HG03097 (cell line): ENCODE results near the gene CEP250.

Experiments used
- ATAC-seq: cut with Tn5 transposase; IDR thresholded peaks from one replicate; pipeline ENCODE4 v1.9.1; 2021; ENCODE audit not compliant: unreplicated experiment, low FRiP score

The CEP250 gene

DNA sequence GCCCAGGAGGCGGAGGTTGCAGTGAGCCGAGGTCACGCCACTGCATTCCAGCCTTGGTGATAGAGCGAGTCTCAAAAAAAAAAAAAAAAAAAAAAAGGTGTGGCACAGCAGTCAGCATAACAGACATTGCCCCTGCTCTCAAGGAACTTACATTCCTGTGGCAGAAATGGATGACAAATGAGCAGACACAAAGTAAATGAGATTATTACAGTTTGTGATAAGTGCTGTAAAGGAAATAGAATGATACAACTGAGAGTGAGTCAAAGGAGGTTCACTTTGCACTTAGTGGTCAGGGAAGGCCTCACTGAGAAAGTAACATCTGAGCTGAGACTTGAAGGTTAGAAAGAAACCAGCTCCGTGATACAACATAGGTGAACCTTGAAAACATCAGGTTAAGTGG is 36.4 kb downstream of the CEP250 start:
- no peak for ATAC-seq

- ATAC-seq: no peak
Observed at GRCh38 chr20:35492352-35492751, 37.0 kb downstream of the CEP250 start.

GRCh38 chr20:35496481-35496880 is 41.1 kb downstream of the CEP250 start:
- no peak for ATAC-seq

- no peak for ATAC-seq
Observed at GRCh38 chr20:35497320-35497719, 41.9 kb downstream of the CEP250 start.

GRCh38 chr20:35497780-35498189 is 42.4 kb downstream of the CEP250 start:
- ATAC-seq: no peak

DNA sequence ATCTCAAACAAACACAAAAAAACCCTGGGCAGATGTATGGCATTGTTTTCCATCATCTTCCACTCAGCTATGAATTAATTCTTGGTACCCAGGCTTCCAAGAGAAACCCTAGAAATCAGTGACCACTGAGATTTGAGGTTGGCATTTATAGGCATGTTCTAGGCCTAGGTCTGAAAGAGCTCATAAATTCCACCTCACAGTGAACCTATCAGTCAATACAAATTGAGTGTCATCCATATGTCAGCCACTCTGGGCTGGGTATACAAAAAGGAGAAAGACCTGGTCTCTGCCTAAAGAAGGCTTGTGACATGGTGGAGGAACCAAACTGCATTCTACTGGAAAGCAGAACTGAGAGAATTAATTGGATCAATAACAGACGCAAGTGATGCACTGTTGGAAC is 43.9 kb downstream of the CEP250 start:
- no peak for ATAC-seq

- no peak for ATAC-seq
Observed at GRCh38 chr20:35502352-35502751, 47.0 kb downstream of the CEP250 start.

DNA sequence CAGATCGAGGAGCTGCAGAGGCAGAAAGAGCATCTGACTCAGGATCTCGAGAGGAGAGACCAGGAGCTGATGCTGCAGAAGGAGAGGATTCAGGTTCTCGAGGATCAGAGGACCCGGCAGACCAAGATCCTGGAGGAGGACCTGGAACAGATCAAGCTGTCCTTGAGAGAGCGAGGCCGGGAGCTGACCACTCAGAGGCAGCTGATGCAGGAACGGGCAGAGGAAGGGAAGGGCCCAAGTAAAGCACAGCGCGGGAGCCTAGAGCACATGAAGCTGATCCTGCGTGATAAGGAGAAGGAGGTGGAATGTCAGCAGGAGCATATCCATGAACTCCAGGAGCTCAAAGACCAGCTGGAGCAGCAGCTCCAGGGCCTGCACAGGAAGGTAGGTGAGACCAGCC is 47.9 kb downstream of the CEP250 start:
- ATAC-seq: no peak

DNA sequence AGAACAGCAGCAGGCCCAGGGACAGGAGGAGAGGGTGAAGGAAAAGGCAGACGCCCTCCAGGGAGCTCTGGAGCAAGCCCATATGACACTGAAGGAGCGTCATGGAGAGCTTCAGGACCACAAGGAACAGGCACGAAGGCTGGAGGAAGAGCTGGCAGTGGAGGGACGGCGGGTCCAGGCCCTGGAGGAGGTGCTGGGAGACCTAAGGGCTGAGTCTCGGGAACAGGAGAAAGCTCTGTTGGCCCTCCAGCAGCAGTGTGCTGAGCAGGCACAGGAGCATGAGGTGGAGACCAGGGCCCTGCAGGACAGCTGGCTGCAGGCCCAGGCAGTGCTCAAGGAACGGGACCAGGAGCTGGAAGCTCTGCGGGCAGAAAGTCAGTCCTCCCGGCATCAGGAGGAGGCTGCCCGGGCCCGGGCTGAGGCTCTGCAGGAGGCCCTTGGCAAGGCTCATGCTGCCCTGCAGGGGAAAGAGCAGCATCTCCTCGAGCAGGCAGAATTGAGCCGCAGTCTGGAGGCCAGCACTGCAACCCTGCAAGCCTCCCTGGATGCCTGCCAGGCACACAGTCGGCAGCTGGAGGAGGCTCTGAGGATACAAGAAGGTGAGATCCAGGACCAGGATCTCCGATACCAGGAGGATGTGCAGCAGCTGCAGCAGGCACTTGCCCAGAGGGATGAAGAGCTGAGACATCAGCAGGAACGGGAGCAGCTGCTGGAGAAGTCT is 48.6 kb downstream of the CEP250 start:
- ATAC-seq: no peak

- no peak for ATAC-seq
Observed at GRCh38 chr20:35504751-35505150, 49.4 kb downstream of the CEP250 start.

DNA sequence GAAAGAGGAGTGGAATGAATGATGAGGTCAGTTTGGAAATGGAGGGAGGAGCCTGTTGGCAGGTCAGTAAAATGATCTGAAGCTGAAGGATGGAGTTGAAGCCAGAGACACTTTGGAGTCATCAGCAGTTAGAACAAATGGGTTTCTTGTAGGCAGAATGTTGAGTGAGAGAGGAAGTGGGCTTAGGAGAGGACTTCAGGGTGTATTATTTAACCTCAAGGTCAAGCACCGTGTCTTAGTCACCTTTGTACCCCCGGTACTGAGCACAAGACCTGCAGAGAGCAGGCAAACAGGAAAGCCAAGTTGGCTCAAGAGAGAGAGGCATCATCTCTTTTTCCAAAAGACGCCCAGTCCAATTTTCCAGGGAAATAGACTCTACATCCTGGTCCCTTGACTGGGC is 50.8 kb downstream of the CEP250 start:
- no peak for ATAC-seq

DNA sequence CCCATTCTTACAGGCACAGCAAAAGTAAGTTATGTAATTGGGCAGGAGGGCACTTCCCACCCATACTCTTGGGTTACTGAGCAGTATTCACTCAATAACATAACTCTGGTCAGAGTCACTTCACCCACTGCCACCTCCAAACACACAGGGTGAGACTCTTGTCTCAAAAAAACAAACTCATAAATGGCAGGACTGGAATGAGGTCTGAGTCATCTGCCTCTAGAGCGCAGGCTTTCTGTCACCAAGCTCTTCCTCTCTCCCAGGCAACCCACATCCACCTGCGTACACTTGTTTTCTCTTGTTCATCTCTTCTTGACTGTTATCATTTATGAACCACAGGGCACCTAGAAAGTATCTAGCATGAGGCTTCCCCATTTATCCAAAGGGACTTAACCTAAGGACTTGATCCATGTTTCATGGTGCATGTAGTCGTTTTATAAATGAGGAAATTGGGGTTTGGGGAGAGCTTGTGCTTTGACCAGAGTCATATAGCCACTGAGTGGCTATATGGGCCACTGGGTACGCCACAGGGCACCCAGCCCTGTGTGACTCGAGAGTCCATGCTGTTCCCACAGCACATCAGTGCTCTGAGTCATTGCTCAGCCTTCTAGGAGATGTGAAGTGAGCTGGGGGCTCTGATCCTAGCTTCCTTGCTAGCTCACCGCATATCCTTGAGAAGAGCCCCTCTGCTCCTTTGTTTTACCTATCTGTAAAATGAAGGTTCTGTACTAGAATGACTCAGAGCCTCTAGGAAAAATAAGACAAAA is 51.7 kb downstream of the CEP250 start:
- ATAC-seq: no peak

DNA sequence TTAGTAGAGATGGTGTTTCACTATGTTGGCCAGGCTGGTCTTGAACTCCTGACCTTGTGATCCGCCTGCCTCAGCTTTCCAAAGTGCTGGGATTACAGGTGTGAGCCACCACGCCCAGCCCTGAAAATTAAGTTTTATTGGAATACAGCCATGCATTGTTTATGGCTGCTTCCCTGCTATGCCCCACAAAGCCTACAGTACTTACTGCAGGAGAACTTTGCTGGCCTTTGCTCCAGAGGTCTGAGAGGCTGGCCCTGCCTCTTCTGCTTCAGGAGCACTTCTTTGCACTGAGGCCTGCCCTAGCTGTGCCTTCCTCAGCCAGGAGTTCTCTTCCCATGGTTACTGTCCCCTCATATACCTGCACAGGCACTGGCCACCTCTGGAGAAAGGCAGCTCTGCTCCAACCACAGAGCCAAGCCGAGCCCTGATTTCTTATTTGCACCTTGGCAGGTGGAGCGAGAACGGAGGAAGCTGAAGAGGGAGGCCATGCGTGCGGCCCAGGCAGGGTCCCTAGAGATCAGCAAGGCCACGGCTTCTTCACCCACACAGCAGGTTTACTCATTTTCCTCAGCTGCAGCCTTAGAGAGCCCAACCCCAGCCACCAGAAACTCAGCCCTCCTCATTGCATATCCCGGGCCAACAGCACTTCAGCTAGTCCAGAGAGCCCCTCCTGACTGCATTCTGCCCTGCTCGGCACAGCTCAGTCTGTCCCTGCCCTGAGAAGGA is 53.3 kb downstream of the CEP250 start:
- no peak for ATAC-seq

DNA sequence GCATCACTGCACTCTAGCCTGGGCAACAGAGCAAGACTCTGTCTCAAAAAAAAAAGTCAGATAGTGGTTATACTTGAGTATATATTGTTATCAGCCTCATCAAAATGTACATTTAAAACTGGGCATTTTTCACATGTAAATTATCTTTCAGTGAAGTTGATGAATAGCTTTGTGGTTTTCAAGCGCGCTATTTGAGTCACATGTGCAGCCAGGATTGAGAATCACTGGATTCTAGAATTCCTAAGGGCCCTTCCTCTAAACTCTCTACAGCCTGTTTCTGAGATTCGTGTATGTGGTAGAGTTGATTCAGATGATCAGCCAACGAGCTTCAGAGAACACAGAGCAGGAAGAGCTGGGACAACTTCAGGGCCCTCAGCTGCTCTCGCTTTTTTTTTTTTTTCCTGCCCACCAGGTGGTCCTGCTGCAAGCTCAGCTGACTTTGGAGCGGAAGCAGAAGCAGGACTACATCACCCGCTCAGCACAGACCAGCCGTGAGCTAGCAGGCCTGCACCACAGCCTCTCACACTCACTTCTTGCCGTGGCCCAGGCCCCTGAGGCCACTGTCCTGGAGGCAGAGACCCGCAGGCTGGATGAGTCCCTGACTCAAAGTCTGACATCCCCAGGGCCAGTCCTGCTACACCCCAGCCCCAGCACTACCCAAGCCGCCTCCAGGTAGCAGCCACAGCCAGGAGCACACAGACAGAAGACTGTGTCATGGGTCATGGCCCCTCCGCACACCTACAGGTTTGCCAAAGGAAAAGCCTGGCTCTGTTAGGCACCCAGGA is 55.7 kb downstream of the CEP250 start:
- no peak for ATAC-seq

GRCh38 chr20:35511814-35512420 is 56.5 kb downstream of the CEP250 start:
- ATAC-seq: no peak

DNA sequence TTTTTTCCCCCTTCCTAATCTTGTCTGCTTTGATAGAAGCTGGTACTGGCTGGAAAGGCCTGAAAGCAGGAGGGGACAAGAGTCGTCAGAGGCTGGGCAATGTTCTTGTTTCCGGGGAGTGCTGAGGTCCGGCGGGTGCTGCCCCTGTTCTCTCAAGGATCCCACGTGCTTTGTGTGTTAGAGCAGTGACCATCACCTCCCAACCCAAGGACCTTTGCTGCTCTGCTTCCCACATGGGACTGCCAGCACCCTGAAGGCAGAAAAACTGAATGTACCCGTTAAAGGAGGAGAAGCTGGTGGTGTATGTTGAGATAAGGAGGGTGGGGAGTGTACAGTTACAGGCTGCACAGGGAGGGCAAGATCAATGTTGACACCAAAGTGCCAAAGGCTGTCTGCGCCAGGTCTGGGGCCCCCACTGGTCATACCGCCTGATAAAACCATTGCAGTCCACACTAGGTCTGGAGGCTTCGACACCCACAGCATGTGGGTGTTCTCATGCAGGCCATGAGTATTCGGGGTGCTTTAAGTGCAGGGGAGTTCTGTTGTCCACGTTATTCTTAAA is 59.1 kb downstream of the CEP250 start:
- ATAC-seq: no peak

GRCh38 chr20:35515341-35515740 is 59.9 kb downstream of the CEP250 start:
- no peak for ATAC-seq

- no peak for ATAC-seq
Observed at GRCh38 chr20:35515949-35516645, 60.7 kb downstream of the CEP250 start.

GRCh38 chr20:35517125-35517524 is 61.7 kb downstream of the CEP250 start:
- no peak for ATAC-seq
